Tongue (tissue), 2 donors: ENCODE results near the gene NUP93. TPM values are rescaled to one million over a fixed set of nuclear protein-coding genes. Genes with fewer than 3 reads are reported as not detected.

ENCODE experiments used
- DNase-seq: peaks from one replicate; pipeline ENCODE4 v3.0.0-alpha.2; 2015
- total RNA-seq: library from RNA; depleted of rRNA; stranded (reverse); fragments of >200 nt; gene quantifications from one replicate; pipeline ENCODE4 v1.2.3, GENCODE V29; 2014

The NUP93 gene
- total RNA-seq, 1 donor from 2014 or later = 52.8 TPM

GRCh38 chr16:56817938-56818337 lies 88.0 kb downstream of the NUP93 start:
- no peak for DNase-seq

GRCh38 chr16:56823081-56823733 lies 93.3 kb downstream of the NUP93 start:
- DNase-seq = peak; percentile 16

- no peak for DNase-seq
Observed at GRCh38 chr16:56824331-56824730, 94.4 kb downstream of the NUP93 start.

- DNase-seq = no peak
Observed at GRCh38 chr16:56824804-56825203, 94.9 kb downstream of the NUP93 start.

- DNase-seq = no peak
Observed at GRCh38 chr16:56825826-56826225, 95.9 kb downstream of the NUP93 start.

GRCh38 chr16:56828647-56829046 lies 98.7 kb downstream of the NUP93 start:
- no peak for DNase-seq

GRCh38 chr16:56830669-56831068 lies 100.7 kb downstream of the NUP93 start:
- no peak for DNase-seq

GRCh38 chr16:56832768-56833167 lies 102.8 kb downstream of the NUP93 start:
- no peak for DNase-seq

GRCh38 chr16:56833243-56833970 lies 103.5 kb downstream of the NUP93 start:
- no peak for DNase-seq

- DNase-seq = no peak
Observed at GRCh38 chr16:56835320-56835719, 105.4 kb downstream of the NUP93 start.

GRCh38 chr16:56836410-56837230 lies 106.7 kb downstream of the NUP93 start:
- DNase-seq = no peak

GRCh38 chr16:56838622-56839337 lies 108.9 kb downstream of the NUP93 start:
- no peak for DNase-seq

- peak; percentile 62 for DNase-seq
Observed at GRCh38 chr16:56841233-56841632, 111.3 kb downstream of the NUP93 start.

- no peak for DNase-seq
Observed at GRCh38 chr16:56841659-56842058, 111.7 kb downstream of the NUP93 start.

GRCh38 chr16:56842133-56842532 lies 112.2 kb downstream of the NUP93 start:
- DNase-seq = no peak

- DNase-seq = no peak
Observed at GRCh38 chr16:56844056-56844455, 114.1 kb downstream of the NUP93 start.

- peak; percentile 51 for DNase-seq
Observed at GRCh38 chr16:56847173-56847910, 117.4 kb downstream of the NUP93 start.

GRCh38 chr16:56848029-56848936 lies 118.4 kb downstream of the NUP93 start:
- DNase-seq = no peak

GRCh38 chr16:56848955-56849689 lies 119.2 kb downstream of the NUP93 start:
- DNase-seq = no peak
